ENCODE measurements around the gene GLYATL1.

GLYATL1 gene

DNA sequence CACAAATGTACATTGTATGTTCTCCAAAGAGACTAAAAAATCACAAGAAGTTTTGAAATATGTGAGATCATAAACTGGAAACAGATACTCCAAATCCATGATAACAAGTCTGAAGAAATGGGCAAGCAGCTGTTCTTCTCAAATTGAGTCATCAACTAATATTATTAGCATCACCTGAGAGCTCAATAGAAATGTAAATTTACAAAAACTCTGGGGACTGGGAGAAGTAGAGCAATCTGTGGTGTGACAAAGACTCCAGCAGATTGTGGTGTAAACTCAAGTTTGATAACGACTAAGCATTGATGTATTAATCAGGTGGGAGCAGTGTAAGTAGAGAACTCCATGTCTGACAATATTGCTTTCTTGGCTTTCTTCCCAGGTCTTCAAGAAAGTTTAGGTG, 53.2 kb downstream of the GLYATL1 start:
- Histone ChIP-seq H2AFZ (ENCODE audit: low read depth) (no peak overlapping the region), H3K36me3 (ENCODE audit: insufficient read depth) (no peaks in the 10 kb centered on the region), H3K27ac (no peak overlapping the region), H3K4me2 (no peak overlapping the region), H4K20me1 (ENCODE audit: insufficient read depth) (no peaks in the 10 kb centered on the region), H3K4me3 (IDR thresholded peaks at IDR 0.05; ENCODE audit: insufficient read depth, low read depth, low read length) (no peak overlapping the region), H3K9ac (no peak overlapping the region), H3K79me2 (ENCODE audit: insufficient read depth, low read depth) (no peaks in the 10 kb centered on the region), H3K4me1 (ENCODE audit: low read depth, poor library complexity, severe bottlenecking) (no peaks in the 10 kb centered on the region), H3K27me3 (ENCODE audit: insufficient read depth, low read depth) (no peaks in the 10 kb centered on the region)
- TF ChIP-seq, protein P1, sequence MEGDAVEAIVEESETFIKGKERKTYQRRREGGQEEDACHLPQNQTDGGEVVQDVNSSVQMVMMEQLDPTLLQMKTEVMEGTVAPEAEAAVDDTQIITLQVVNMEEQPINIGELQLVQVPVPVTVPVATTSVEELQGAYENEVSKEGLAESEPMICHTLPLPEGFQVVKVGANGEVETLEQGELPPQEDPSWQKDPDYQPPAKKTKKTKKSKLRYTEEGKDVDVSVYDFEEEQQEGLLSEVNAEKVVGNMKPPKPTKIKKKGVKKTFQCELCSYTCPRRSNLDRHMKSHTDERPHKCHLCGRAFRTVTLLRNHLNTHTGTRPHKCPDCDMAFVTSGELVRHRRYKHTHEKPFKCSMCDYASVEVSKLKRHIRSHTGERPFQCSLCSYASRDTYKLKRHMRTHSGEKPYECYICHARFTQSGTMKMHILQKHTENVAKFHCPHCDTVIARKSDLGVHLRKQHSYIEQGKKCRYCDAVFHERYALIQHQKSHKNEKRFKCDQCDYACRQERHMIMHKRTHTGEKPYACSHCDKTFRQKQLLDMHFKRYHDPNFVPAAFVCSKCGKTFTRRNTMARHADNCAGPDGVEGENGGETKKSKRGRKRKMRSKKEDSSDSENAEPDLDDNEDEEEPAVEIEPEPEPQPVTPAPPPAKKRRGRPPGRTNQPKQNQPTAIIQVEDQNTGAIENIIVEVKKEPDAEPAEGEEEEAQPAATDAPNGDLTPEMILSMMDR (conservative IDR thresholded peaks at IDR 0.05; ENCODE audit: low read depth, low read length) = no peak

DNA sequence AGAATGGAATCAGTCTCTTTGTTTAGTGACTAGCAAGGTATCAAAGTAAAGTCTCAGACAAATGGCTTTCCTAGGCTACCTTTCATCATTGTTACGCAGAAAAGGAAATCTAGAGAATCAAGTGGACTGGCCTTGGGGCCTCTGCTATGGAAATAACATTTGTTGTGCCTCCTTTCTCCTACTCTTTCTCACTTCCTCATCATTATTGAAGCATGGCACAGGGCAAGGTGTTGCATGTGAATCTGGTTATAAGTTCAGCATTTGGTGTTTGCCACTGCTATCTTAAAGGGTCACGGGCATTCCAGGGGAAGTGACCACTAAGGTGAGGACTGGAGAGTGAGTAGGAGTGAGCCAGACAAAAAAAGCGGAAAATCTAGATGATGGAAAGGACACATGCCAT, 54.9 kb downstream of the GLYATL1 start:
- H3K4me2 ChIP-seq = no peak overlapping the region
- no peaks in the 10 kb centered on the region for H3K79me2 ChIP-seq (ENCODE audit: insufficient read depth, low read depth)
- H3K27ac ChIP-seq = no peak overlapping the region
- no peaks in the 10 kb centered on the region for H4K20me1 ChIP-seq (ENCODE audit: insufficient read depth)
- no peak overlapping the region for H2AFZ ChIP-seq (ENCODE audit: low read depth)
- no peaks in the 10 kb centered on the region for H3K27me3 ChIP-seq (ENCODE audit: insufficient read depth, low read depth)
- TF ChIP-seq, protein P1 (conservative IDR thresholded peaks at IDR 0.05; ENCODE audit: low read depth, low read length) = no peak
- no peak overlapping the region for H3K9ac ChIP-seq
- no peaks in the 10 kb centered on the region for H3K4me1 ChIP-seq (ENCODE audit: low read depth, poor library complexity, severe bottlenecking)
- H3K36me3 ChIP-seq (ENCODE audit: insufficient read depth) = no peaks in the 10 kb centered on the region
- no peak overlapping the region for H3K4me3 ChIP-seq (IDR thresholded peaks at IDR 0.05; ENCODE audit: insufficient read depth, low read depth, low read length)

DNA sequence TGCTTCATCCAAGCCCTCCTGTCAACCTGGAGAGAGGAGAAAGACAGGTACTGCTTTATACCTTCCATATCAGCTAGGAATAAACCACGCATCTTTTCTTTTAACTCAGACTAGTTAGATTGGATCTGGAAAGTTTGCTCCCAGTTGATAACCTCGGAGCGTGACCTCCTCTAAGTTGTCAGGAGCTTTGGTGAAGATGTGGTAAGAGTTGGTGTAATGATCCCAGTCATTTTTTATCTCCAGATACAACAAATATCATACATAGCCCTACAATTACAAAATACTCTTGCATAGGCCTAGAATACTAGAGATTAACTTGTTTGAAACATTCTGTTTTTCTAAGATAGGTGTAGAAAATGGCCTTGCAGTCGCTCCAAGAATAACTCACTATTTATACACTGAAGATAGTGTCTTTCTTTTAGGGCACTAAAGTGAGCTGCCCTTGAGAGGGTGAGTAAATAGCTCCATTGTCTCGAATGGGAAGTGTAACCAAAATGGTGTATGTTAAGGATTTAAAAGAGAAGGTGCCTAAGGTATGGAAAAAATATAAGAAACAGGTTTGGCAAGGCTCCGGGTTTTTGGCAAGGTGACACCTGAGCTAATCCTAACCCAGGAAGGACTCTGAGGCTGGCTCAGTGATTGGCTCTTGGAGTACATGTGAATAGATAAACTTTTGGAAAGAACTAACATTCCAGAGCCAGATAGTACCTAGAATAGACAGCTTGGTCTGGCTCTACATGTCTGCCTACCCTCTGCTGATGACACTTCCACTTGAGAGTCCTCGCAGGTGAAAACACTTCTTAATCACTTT, 59.4 kb downstream of the GLYATL1 start:
- H3K79me2 ChIP-seq (ENCODE audit: insufficient read depth, low read depth) = no peaks in the 10 kb centered on the region
- no peaks in the 10 kb centered on the region for H4K20me1 ChIP-seq (ENCODE audit: insufficient read depth)
- no peak overlapping the region for H3K4me2 ChIP-seq
- TF ChIP-seq, protein P1 (conservative IDR thresholded peaks at IDR 0.05; ENCODE audit: low read depth, low read length) = no peak
- H3K4me3 ChIP-seq (IDR thresholded peaks at IDR 0.05; ENCODE audit: insufficient read depth, low read depth, low read length) = no peak overlapping the region
- no peaks in the 10 kb centered on the region for H3K36me3 ChIP-seq (ENCODE audit: insufficient read depth)
- no peak overlapping the region for H2AFZ ChIP-seq (ENCODE audit: low read depth)
- H3K9ac ChIP-seq = no peak overlapping the region
- no peaks in the 10 kb centered on the region for H3K4me1 ChIP-seq (ENCODE audit: low read depth, poor library complexity, severe bottlenecking)
- no peak overlapping the region for H3K27ac ChIP-seq
- H3K27me3 ChIP-seq (ENCODE audit: insufficient read depth, low read depth) = no peaks in the 10 kb centered on the region

DNA sequence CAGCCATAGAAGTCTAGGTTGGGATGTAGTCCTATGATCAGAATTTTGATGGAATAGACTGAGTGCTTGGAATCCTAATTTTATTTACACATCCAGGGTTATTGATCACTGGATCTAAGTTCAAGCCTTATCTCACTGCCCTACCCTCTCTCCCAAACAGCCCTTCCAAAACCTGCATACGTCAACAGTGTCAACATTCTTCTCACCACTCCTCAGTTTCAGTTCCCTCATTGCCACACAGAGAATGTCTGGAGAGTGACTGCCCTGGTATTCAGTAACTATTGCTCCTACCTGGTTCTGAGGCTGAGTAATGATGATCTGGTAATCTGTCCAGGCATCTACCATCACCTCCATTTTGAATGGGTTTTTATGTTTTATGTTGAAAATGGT, 60.0 kb downstream of the GLYATL1 start:
- Histone ChIP-seq H4K20me1 (ENCODE audit: insufficient read depth) (no peaks in the 10 kb centered on the region), H3K4me3 (IDR thresholded peaks at IDR 0.05; ENCODE audit: insufficient read depth, low read depth, low read length) (no peak overlapping the region), H3K27me3 (ENCODE audit: insufficient read depth, low read depth) (no peaks in the 10 kb centered on the region), H3K27ac (no peak overlapping the region), H3K9ac (no peak overlapping the region), H2AFZ (ENCODE audit: low read depth) (no peak overlapping the region), H3K4me1 (ENCODE audit: low read depth, poor library complexity, severe bottlenecking) (no peaks in the 10 kb centered on the region), H3K4me2 (no peak overlapping the region), H3K79me2 (ENCODE audit: insufficient read depth, low read depth) (no peaks in the 10 kb centered on the region), H3K36me3 (ENCODE audit: insufficient read depth) (no peaks in the 10 kb centered on the region)
- TF ChIP-seq, protein P1 (conservative IDR thresholded peaks at IDR 0.05; ENCODE audit: low read depth, low read length) = no peak
